H1 (cell line): ENCODE data around the gene TMEM86B. TPM values are rescaled to one million over a fixed set of nuclear protein-coding genes. Genes with fewer than 3 reads are reported as not detected.
A peak's percentile ranks its signal among the peaks of the same experiment; 100 is the strongest.

Experiments
- CTCF ChIA-PET: fragments of 300-600 bp; sonication (Branson Sonifier 250); formaldehyde crosslinking; loops from one replicate; lab custom pipeline; 2021; ENCODE audit not compliant: partially characterized antibody; lab: Charles Lee
- POLR2A ChIA-PET: fragments of 300-600 bp; sonication (Branson Sonifier 250); formaldehyde crosslinking; loops from one replicate; lab custom pipeline; 2021; ENCODE audit warnings: inconsistent platforms; ENCODE audit not compliant: partially characterized antibody; lab: Charles Lee
- DNase-seq, 2 experiments: peaks; one replicate each; pipeline versions ENCODE4 v3.0.0 to v3.0.0-alpha.2; 2010 to 2022; ENCODE audit warnings: low spot score in 2 of 2, low read depth in 1 of 2, mixed read lengths in 1 of 2
- FAIRE-seq: peaks from 2 replicates; lab custom pipeline; 2011; peaks lifted over from hg19 to GRCh38; lab: Jason Lieb, UNC
- H2AFZ ChIP-seq: 2 replicates; pipeline ENCODE4 v1.8.1; 2012; ENCODE audit warnings: low read length, inconsistent platforms
- H2AK5ac ChIP-seq: 2 replicates; pipeline ENCODE4 v1.6.1; 2013; ENCODE audit warnings: low read depth, low read length
- H2BK120ac ChIP-seq: replicated peaks from 2 replicates; pipeline ENCODE3; 2013; ENCODE audit warnings: low read depth, low read length, inconsistent platforms
- H2BK12ac ChIP-seq: 2 replicates; pipeline ENCODE4 v1.6.1; 2013; ENCODE audit warnings: low read depth, low read length
- H2BK15ac ChIP-seq: 2 replicates; pipeline ENCODE4 v1.6.1; 2013; ENCODE audit warnings: low read length
- H2BK20ac ChIP-seq: 2 replicates; pipeline ENCODE4 v1.6.1; 2013; ENCODE audit warnings: low read length
- H2BK5ac ChIP-seq: 2 replicates; pipeline ENCODE4 v1.6.1; 2013; ENCODE audit warnings: low read depth, low read length
- H3K14ac ChIP-seq: 2 replicates; pipeline ENCODE4 v1.6.1; 2013; ENCODE audit warnings: inconsistent platforms; ENCODE audit not compliant: insufficient read length
- H3K18ac ChIP-seq: 2 replicates; pipeline ENCODE4 v1.6.1; 2013; ENCODE audit warnings: low read length; ENCODE audit errors: extremely low read depth
- H3K23ac ChIP-seq: 2 replicates; pipeline ENCODE4 v1.6.1; 2013; ENCODE audit warnings: inconsistent platforms; ENCODE audit not compliant: insufficient read length
- H3K23me2 ChIP-seq: 2 replicates; pipeline ENCODE4 v1.6.1; 2013; ENCODE audit warnings: low read depth, low read length
- H3K27ac ChIP-seq: 2 replicates; pipeline ENCODE4 v1.6.1; 2011; ENCODE audit warnings: low read depth, low read length, inconsistent platforms
- H3K27me3 ChIP-seq, 4 experiments: replicated peaks in 1 of 4; 1 replicate in 1 of 4; 2 replicates in 3 of 4; pipeline versions ENCODE4 v1.6.1 to v1.8.1; 2011 to 2013; ENCODE audit warnings: low read length in 3 of 4, mild to moderate bottlenecking in 3 of 4, inconsistent platforms in 2 of 4, mixed read lengths in 2 of 4, moderate library complexity in 1 of 4; ENCODE audit not compliant: control insufficient read depth in 3 of 4, insufficient read depth in 3 of 4; ENCODE audit errors: extremely low read depth in 1 of 4
- H3K36me3 ChIP-seq, 4 experiments: 2 replicates each; pipeline versions ENCODE4 v1.6.1 to v1.8.1; 2011 to 2013; ENCODE audit warnings: mild to moderate bottlenecking in 4 of 4, low read length in 3 of 4, moderate library complexity in 2 of 4, control low read depth in 1 of 4, inconsistent platforms in 1 of 4; ENCODE audit not compliant: insufficient read depth in 4 of 4, control insufficient read depth in 2 of 4
- H3K4ac ChIP-seq: replicated peaks from 2 replicates; pipeline ENCODE3; 2013; ENCODE audit warnings: low read length, low read depth, mixed read lengths, inconsistent platforms; ENCODE audit not compliant: insufficient read length
- H3K4me1 ChIP-seq, 4 experiments: replicated peaks in 1 of 4; 1 replicate in 1 of 4; 2 replicates in 3 of 4; pipeline versions ENCODE4 v1.6.1 to v1.8.1; 2011 to 2013; ENCODE audit warnings: low read length in 3 of 4, inconsistent platforms in 2 of 4, mixed read lengths in 1 of 4; ENCODE audit not compliant: insufficient read depth in 4 of 4, control insufficient read depth in 3 of 4
- H3K4me2 ChIP-seq, 2 experiments: 2 replicates each; pipeline versions ENCODE4 v1.6.1 to v1.8.1; 2011 to 2013; ENCODE audit warnings: low read depth in 2 of 2, low read length in 2 of 2, control low read depth in 1 of 2, inconsistent platforms in 1 of 2, mild to moderate bottlenecking in 1 of 2; ENCODE audit not compliant: insufficient read depth in 1 of 2
- H3K4me3 ChIP-seq, 4 experiments: fragments of 200-600, 300-600 bp in 1 of 4; sonication (generic), shearing (Covaris generic), sonication (Bioruptor Twin) in 1 of 4; 2 replicates each; pipeline versions ENCODE4 v1.5.1 to v1.8.1; 2011 to 2016; ENCODE audit warnings: low read length in 4 of 4, low read depth in 3 of 4, control low read depth in 2 of 4, inconsistent platforms in 2 of 4, mild to moderate bottlenecking in 2 of 4, mixed read lengths in 1 of 4, moderate library complexity in 1 of 4; ENCODE audit not compliant: insufficient read depth in 2 of 4; ENCODE audit errors: extremely low read depth in 1 of 4
- H3K56ac ChIP-seq: replicated peaks from 2 replicates; pipeline ENCODE3; 2013; ENCODE audit warnings: low read depth, mild to moderate bottlenecking, mixed read lengths, low read length, inconsistent platforms; ENCODE audit not compliant: insufficient read length
- H3K79me1 ChIP-seq: 2 replicates; pipeline ENCODE4 v1.6.1; 2013; ENCODE audit warnings: low read depth, low read length, control low read depth
- H3K79me2 ChIP-seq, 2 experiments: 2 replicates each; pipeline versions ENCODE4 v1.6.1 to v1.8.1; 2012 to 2013; ENCODE audit warnings: low read length in 2 of 2, mild to moderate bottlenecking in 2 of 2, inconsistent platforms in 1 of 2; ENCODE audit not compliant: insufficient read depth in 2 of 2, control insufficient read depth in 1 of 2
- H3K9ac ChIP-seq, 4 experiments: replicated peaks in 1 of 4; 1 replicate in 1 of 4; 2 replicates in 3 of 4; pipeline versions ENCODE4 v1.6.1 to v1.8.1; 2011 to 2013; ENCODE audit warnings: low read depth in 3 of 4, low read length in 3 of 4, control low read depth in 2 of 4, mild to moderate bottlenecking in 2 of 4, moderate library complexity in 2 of 4, inconsistent platforms in 1 of 4; ENCODE audit errors: extremely low read depth in 1 of 4
- H3K9me3 ChIP-seq, 2 experiments: 2 replicates each; pipeline versions ENCODE4 v1.6.1 to v1.8.1; 2012 to 2013; ENCODE audit warnings: mild to moderate bottlenecking in 2 of 2, moderate library complexity in 2 of 2, control low read depth in 1 of 2, inconsistent platforms in 1 of 2, low read depth in 1 of 2, low read length in 1 of 2, mixed read lengths in 1 of 2; ENCODE audit not compliant: insufficient read depth in 2 of 2
- H4K20me1 ChIP-seq, 2 experiments: replicated peaks in 1 of 2; 2 replicates each; pipeline versions ENCODE3 to v1.8.1; 2011 to 2013; ENCODE audit warnings: inconsistent platforms in 2 of 2, low read length in 2 of 2, mild to moderate bottlenecking in 1 of 2; ENCODE audit not compliant: insufficient read depth in 2 of 2, control insufficient read depth in 1 of 2
- H4K5ac ChIP-seq: 2 replicates; pipeline ENCODE4 v1.6.1; 2013; ENCODE audit warnings: low read length, low read depth, mixed read lengths, inconsistent platforms; ENCODE audit not compliant: insufficient read length
- H4K8ac ChIP-seq: 2 replicates; pipeline ENCODE4 v1.8.0; 2013; ENCODE audit warnings: mild to moderate bottlenecking, moderate library complexity, low read length, inconsistent platforms; ENCODE audit not compliant: insufficient read depth; ENCODE audit errors: extremely low read depth
- H4K91ac ChIP-seq: replicated peaks from 2 replicates; pipeline ENCODE3; 2013; ENCODE audit warnings: low read length, mixed read lengths, inconsistent platforms; ENCODE audit not compliant: insufficient read length
- BRCA1 ChIP-seq: IDR thresholded peaks from 2 replicates; pipeline ENCODE4 v1.6.1; 2012; ENCODE audit warnings: low read depth, low read length, improper control_type of control experiment
- EGR1 ChIP-seq: IDR thresholded peaks from 2 replicates; pipeline ENCODE4 v1.6.1; 2011; ENCODE audit warnings: low read depth, low read length, borderline replicate concordance
- HDAC2 ChIP-seq, 2 experiments: fragments of 300-600 bp in 1 of 2; sonication (generic) in 1 of 2; IDR thresholded peaks; 2 replicates each; pipeline ENCODE4 v1.6.1; 2011 to 2012; ENCODE audit warnings: low read depth in 2 of 2, low read length in 2 of 2, mild to moderate bottlenecking in 2 of 2, moderate library complexity in 2 of 2, borderline replicate concordance in 1 of 2, inconsistent platforms in 1 of 2
- HDAC6 ChIP-seq: IDR thresholded peaks from one replicate; pipeline ENCODE4 v1.7.1; 2012; ENCODE audit warnings: low read depth, mild to moderate bottlenecking, inconsistent platforms, low read length, moderate library complexity
- JUND ChIP-seq: IDR thresholded peaks from 2 replicates; pipeline ENCODE4 v1.6.1; 2011; ENCODE audit warnings: mild to moderate bottlenecking, improper control_type of control experiment, low read length
- RAD21 ChIP-seq, 2 experiments: IDR thresholded peaks in 1 of 2; conservative IDR thresholded peaks in 1 of 2; 2 replicates each; pipeline ENCODE4 v1.6.1; 2011; ENCODE audit warnings: low read depth in 2 of 2, low read length in 2 of 2, improper control_type of control experiment in 1 of 2, inconsistent platforms in 1 of 2, mild to moderate bottlenecking in 1 of 2, moderate library complexity in 1 of 2
- RFX5 ChIP-seq: IDR thresholded peaks from 2 replicates; pipeline ENCODE4 v1.6.1; 2011; ENCODE audit warnings: low read depth, low read length, improper control_type of control experiment, borderline replicate concordance
- SIX5 ChIP-seq: IDR thresholded peaks from 2 replicates; pipeline ENCODE4 v1.6.1; 2011; ENCODE audit warnings: mild to moderate bottlenecking, low read depth, low read length
- SP2 ChIP-seq: IDR thresholded peaks from 2 replicates; pipeline ENCODE4 v1.6.1; 2012; ENCODE audit warnings: mild to moderate bottlenecking, low read length, inconsistent platforms
- TCF12 ChIP-seq: IDR thresholded peaks from 2 replicates; pipeline ENCODE4 v1.6.1; 2011; ENCODE audit warnings: low read depth, mild to moderate bottlenecking, low read length
- WGBS, 2 experiments: shearing (Covaris generic) in 1 of 2; methylation state at CpG; one replicate each; pipeline versions ENCODE4 v1.1.6 to v1.1.7; 2013 to 2015; ENCODE audit warnings: low lambda C conversion rate in 2 of 2, mixed read lengths in 2 of 2, inconsistent platforms in 1 of 2, low coverage in 1 of 2, missing lambda C conversion rate in 1 of 2; ENCODE audit not compliant: insufficient replicate concordance in 2 of 2, insufficient coverage in 1 of 2, insufficient read length in 1 of 2; ENCODE audit errors: extremely low coverage in 1 of 2, missing lambda C conversion rate in 1 of 2; 5-methylcytosine and 5-hydroxymethylcytosine counted together
- polyA plus RNA-seq, 7 experiments: library from polyadenylated mRNA; depleted of rRNA in 3 of 7; stranded (reverse) in 5 of 7; unstranded in 2 of 7; fragments of >200 nt in 5 of 7; fragments of 200-250 nt in 2 of 7; gene quantifications; 1 replicate in 5 of 7; 2 replicates in 1 of 7; 4 replicates in 1 of 7; pipeline versions ENCODE4 v1.2.1 to v1.2.3, GENCODE V29; 2011 to 2013; ENCODE audit warnings: missing spikeins in 2 of 7, mixed read lengths in 2 of 7
- total RNA-seq: library from RNA; stranded (reverse); fragmentation: NEBNext Ultra II Directional; extraction: Animal tissue kit (Norgen Biotek cat#: 25700); gene quantifications from 2 replicates; pipeline ENCODE4 v1.2.1, GENCODE V29; 2021
- TF ChIP-seq, protein P1 (sequence below): IDR thresholded peaks from 2 replicates; pipeline ENCODE4 v1.6.1; 2012; ENCODE audit warnings: inconsistent platforms
- TF ChIP-seq, protein P2 (sequence below): IDR thresholded peaks from 2 replicates; pipeline ENCODE4 v1.6.1; 2011; ENCODE audit warnings: low read depth, mild to moderate bottlenecking, low read length; ENCODE audit not compliant: insufficient read depth

The TMEM86B gene
- total and polyA plus RNA-seq, 2 of the 8 experiments (the other 6 are each of a cell fraction or from before 2014, with no cell fraction given), result 2.0 to 2.9 TPM

DNA sequence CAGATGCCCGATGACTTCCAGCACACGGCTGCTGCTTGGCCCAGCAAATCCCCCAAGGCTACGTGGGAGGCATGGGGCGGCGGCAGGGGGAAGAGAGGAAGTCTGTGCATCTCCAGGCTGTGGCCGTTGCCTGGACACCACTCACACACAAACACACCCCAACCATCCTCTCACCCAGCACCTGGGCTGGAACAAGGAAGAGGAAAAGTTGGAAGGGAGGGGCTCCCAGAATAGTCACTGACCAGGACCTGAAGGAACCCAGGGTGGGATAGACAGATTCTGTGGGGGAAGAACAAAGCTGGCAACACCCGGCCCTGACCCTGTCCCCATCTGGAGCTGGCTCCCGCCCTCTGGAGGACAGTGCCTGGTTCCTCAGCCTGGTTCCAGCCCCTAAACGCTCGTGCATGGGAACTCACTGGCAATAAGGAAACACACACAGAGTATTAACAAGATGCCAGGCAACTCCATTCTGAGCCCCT is 19.1 kb upstream of the TMEM86B start:
- H3K79me1 ChIP-seq, result peaks cover 22% of the 10 kb centered on the region
- H3K27me3 ChIP-seq, result no peaks in the 10 kb centered on the region
- DNase-seq, result no peak
- no peaks in the 10 kb centered on the region; a peak in 1 of 7 replicates for H3K4me1 ChIP-seq
- H3K27ac ChIP-seq, result no peak overlapping the region
- H3K9me3 ChIP-seq, result no peaks in the 10 kb centered on the region
- peaks cover 17 to 39% of the 10 kb centered on the region in 2 experiments for H4K20me1 ChIP-seq
- H3K4me3 ChIP-seq, result no peak overlapping the region
- H2BK15ac ChIP-seq, result no peak overlapping the region
- no peak overlapping the region for H2AK5ac ChIP-seq
- ChIA-PET CTCF (interaction anchor here (0.7 to 1.2 kb wide), 2 partner anchors 9 to 107 kb away, joined by 3 to 5 read pairs; no protein-coding TSS in a partner anchor), POLR2A (interaction anchor here (1.1 to 1.6 kb wide), 5 partner anchors 11 to 166 kb away, joined by 3 to 5 read pairs (median 3); partner anchors contain the start of genes HSPBP1 and PPP6R1)
- no peak overlapping the region for H2BK120ac ChIP-seq
- WGBS, 2 experiments, result 93% methylated on average over 10 of the region's 10 CpGs; no CpG with 5 or more reads in 1 of the 2 experiments
- peaks cover 4 to 23% (median 10%) of the 10 kb centered on the region in 4 experiments; a peak in 5 of 8 replicates for H3K36me3 ChIP-seq
- H4K91ac ChIP-seq, result no peak overlapping the region
- peaks cover 5 to 51% of the 10 kb centered on the region in 2 experiments; a peak in 3 of 4 replicates for H3K79me2 ChIP-seq
- no peak overlapping the region for H3K56ac ChIP-seq
- H3K23ac ChIP-seq, result no peak overlapping the region
- H4K8ac ChIP-seq, result no peak overlapping the region
- H2BK12ac ChIP-seq, result no peak overlapping the region
- no peak overlapping the region for H2AFZ ChIP-seq
- no peaks in the 10 kb centered on the region for H3K23me2 ChIP-seq
- H3K18ac ChIP-seq, result no peak overlapping the region
- FAIRE-seq, result no peak
- no peak overlapping the region for H3K14ac ChIP-seq
- H2BK20ac ChIP-seq, result no peak overlapping the region
- no peak overlapping the region for H3K4ac ChIP-seq
- no peak overlapping the region for H3K9ac ChIP-seq
- H2BK5ac ChIP-seq, result peak overlapping the region; percentile 16; the same call in 1 of the 2 replicates
- no peak overlapping the region for H4K5ac ChIP-seq
- H3K4me2 ChIP-seq, result no peak overlapping the region
- TF ChIP-seq BRCA1 (no peak), HDAC2 (IDR thresholded peaks at IDR 0.05; ENCODE audit: borderline replicate concordance in 1 of 2, low read depth in 2 of 2, low read length in 2 of 2) (no peak), HDAC6 (no peak), SP2 (no peak), TCF12 (no peak), EGR1 (no peak), SIX5 (no peak), RFX5 (no peak), JUND (no peak), RAD21 (IDR thresholded peaks at IDR 0.05 in 1 of 2, conservative IDR thresholded peaks at IDR 0.05 in 1 of 2; ENCODE audit: low read depth in 2 of 2, low read length in 2 of 2) (0 out of 4 replicates have a peak, but pooled peaks of 1 of the 2 experiments have one; percentile 8)
- TF ChIP-seq, protein P1, sequence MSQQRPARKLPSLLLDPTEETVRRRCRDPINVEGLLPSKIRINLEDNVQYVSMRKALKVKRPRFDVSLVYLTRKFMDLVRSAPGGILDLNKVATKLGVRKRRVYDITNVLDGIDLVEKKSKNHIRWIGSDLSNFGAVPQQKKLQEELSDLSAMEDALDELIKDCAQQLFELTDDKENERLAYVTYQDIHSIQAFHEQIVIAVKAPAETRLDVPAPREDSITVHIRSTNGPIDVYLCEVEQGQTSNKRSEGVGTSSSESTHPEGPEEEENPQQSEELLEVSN, result no peak
- TF ChIP-seq, protein P2, sequence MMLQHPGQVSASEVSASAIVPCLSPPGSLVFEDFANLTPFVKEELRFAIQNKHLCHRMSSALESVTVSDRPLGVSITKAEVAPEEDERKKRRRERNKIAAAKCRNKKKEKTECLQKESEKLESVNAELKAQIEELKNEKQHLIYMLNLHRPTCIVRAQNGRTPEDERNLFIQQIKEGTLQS, result no peak
